GM21423 (cell line): ENCODE results near the gene C1QL4.
"Not testable (repeated sequence)": the region's sequence is repeated elsewhere in the genome, so short reads cannot be mapped to it uniquely, and the experiment has no call there.

Experiments
- ATAC-seq: cut with Tn5 transposase; IDR thresholded peaks from one replicate; pipeline ENCODE4 v1.9.1; 2021; ENCODE audit warnings: mild to moderate bottlenecking, moderate library complexity; ENCODE audit not compliant: unreplicated experiment

The C1QL4 gene

GRCh38 chr12:49282740-49283375 is 54.1 kb downstream of the C1QL4 start:
- not testable (repeated sequence) for ATAC-seq
